Gastroesophageal sphincter (tissue), 3 donors: ENCODE data around the gene TBC1D1.

Source experiments
- EP300 ChIP-seq: sonication (generic); formaldehyde crosslinking; IDR thresholded peaks from one replicate; pipeline ENCODE4 v1.6.1; 2017; ENCODE audit warnings: antibody characterized with exemption, mild to moderate bottlenecking
- TF ChIP-seq, protein P1 (sequence below), 4 experiments: fragments of 200-600 bp in 2 of 4; fragments of 450-650 bp in 2 of 4; sonication (generic) in 1 of 4; IDR thresholded peaks; one replicate each; pipeline ENCODE4 v1.5.1; 2017 to 2019; ENCODE audit warnings: antibody characterized with exemption in 4 of 4, mild to moderate bottlenecking in 2 of 4, moderate library complexity in 2 of 4

DNA sequence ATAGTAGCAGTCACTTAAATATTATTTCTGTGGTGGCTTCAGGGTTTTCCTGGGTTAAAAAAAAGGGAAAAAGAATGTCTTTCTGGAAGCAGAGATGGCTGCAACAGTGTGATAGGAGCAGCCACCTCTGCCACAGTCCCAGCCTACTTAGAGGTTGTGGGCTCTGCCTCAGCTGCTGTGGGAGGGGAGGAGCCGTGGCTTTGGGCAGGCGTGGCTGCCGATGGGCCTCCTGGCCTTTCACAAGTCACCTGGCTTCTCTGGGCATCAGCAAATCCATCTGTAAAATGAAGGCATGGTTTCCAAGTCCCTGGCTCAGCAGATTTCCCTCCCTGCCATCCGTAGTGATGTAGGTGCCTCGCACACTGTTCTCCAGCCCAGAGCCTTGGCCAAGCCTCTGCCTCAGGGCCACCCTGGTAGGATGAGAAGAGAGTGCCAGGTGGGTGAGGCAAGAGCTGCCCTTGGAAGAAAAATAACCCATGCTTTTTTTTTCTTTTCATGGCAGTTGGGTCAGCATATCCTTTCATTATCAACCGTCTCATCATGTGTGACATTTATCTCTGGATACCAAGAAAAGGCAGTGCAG is 135.4 kb downstream of the TBC1D1 start:
- TF ChIP-seq, protein P1, sequence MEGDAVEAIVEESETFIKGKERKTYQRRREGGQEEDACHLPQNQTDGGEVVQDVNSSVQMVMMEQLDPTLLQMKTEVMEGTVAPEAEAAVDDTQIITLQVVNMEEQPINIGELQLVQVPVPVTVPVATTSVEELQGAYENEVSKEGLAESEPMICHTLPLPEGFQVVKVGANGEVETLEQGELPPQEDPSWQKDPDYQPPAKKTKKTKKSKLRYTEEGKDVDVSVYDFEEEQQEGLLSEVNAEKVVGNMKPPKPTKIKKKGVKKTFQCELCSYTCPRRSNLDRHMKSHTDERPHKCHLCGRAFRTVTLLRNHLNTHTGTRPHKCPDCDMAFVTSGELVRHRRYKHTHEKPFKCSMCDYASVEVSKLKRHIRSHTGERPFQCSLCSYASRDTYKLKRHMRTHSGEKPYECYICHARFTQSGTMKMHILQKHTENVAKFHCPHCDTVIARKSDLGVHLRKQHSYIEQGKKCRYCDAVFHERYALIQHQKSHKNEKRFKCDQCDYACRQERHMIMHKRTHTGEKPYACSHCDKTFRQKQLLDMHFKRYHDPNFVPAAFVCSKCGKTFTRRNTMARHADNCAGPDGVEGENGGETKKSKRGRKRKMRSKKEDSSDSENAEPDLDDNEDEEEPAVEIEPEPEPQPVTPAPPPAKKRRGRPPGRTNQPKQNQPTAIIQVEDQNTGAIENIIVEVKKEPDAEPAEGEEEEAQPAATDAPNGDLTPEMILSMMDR (IDR thresholded peaks at IDR 0.05) = no peak
- no peak for TF ChIP-seq EP300
